Activated T-cell treated with anti-CD3 and anti-CD28 coated beads, Interleukin-2, amount 50 U/mL, for 72 hours (primary cell): ENCODE data around the gene CCDC51. TPM values are rescaled to one million over a fixed set of nuclear protein-coding genes. Genes with fewer than 3 reads are reported as not detected.

ENCODE experiments used
- ATAC-seq, 2 donors: fragments of 150-1000 bp; cut with Tn5 transposase; replicated peaks in 1 of 2; 2 replicates each; pipeline ENCODE4 v1.10.0; 2021; ENCODE audit warnings: moderate library complexity in 2 of 2, mild to moderate bottlenecking in 1 of 2
- DNase-seq, 2 donors: peaks; one replicate each; pipeline ENCODE4 v3.0.0; 2021 to 2022; ENCODE audit warnings: mixed read lengths in 1 of 2
- H3K27ac Mint-ChIP-seq: one replicate; pipeline ENCODE4 v1.8.0; 2022; ENCODE audit warnings: mild to moderate bottlenecking, moderate library complexity, mixed read lengths
- H3K27me3 Mint-ChIP-seq: one replicate; pipeline ENCODE4 v1.8.0; 2022; ENCODE audit warnings: low read depth, mixed read lengths
- H3K36me3 Mint-ChIP-seq, 2 donors: one replicate each; pipeline ENCODE4 v1.8.0; 2022; ENCODE audit warnings: mixed read lengths in 2 of 2, mild to moderate bottlenecking in 1 of 2; ENCODE audit not compliant: insufficient read depth in 2 of 2
- H3K4me1 Mint-ChIP-seq: one replicate; pipeline ENCODE4 v1.8.0; 2022; ENCODE audit warnings: low read depth, mixed read lengths
- H3K4me3 Mint-ChIP-seq, 2 donors: one replicate each; pipeline ENCODE4 v1.8.0; 2022; ENCODE audit warnings: mild to moderate bottlenecking in 2 of 2, mixed read lengths in 2 of 2, moderate library complexity in 2 of 2
- H3K9me3 Mint-ChIP-seq, 2 donors: one replicate each; pipeline ENCODE4 v1.8.0; 2022; ENCODE audit warnings: mixed read lengths in 2 of 2
- total RNA-seq, 2 donors: library from RNA; stranded (reverse); gene quantifications; one replicate each; pipeline ENCODE4 v1.2.3, GENCODE V29; 2022

CCDC51 gene
- total RNA-seq, 2 donors from 2014 or later, result 13.5 to 16.7 TPM

DNA sequence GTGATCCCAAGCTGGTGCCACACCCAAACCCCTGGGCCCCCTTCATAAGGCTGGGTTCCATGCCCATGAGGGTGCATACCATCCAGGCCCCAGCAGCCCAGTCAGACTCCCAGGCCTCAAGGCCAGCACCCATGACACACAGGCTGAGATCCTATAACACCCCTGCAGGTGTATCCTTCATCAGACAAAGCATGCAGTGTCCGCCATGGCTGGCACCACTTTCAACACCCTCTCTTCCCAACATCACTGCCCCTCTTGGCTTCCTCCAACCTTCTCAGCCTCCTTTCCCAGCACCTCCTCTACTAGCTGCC, 3.5 kb downstream of the CCDC51 start:
- no peak overlapping the region for H3K27ac Mint-ChIP-seq
- no peak overlapping the region for H3K4me3 Mint-ChIP-seq
- ATAC-seq (no peak), DNase-seq (no peak)
- no peaks in the 10 kb centered on the region for H3K27me3 Mint-ChIP-seq
- peaks cover 4 to 7% of the 10 kb centered on the region in 2 donors for H3K36me3 Mint-ChIP-seq
- no peaks in the 10 kb centered on the region for H3K9me3 Mint-ChIP-seq
- peaks cover 25% of the 10 kb centered on the region for H3K4me1 Mint-ChIP-seq

DNA sequence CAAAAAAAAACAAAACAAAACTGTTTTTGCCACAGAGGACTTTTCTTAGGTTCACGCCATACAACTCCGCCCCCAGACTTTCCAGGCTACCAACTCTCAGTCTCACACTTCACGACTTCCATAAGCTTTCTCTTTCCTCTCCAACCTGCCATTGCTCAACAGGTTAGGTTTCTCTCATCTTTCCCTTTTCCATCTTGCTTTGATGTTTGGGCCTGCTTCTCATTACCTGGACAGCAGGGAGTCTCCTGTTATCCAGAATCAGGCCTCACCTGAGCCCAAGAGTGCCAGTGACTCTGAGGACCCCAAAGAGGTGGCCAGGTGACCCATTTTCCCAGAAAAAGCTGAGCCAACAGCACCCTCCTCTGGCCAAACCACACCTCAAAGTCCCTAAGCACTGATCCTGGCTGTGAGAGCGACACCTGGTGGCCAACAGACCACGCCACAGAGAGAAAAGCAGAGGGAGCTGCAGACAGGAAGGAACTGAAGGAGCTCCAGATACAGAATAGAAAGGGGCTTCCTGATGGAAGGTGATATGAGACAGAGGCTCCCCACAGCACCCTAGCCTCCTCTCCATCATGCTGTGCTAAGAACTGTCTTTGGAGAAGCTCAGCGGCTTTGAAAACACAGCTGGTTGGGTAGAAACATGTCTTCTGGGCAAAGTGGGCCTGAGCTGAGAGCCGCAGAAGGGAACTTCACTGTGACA, 4.0 kb downstream of the CCDC51 start:
- Mint-ChIP-seq H3K4me3 (no peak overlapping the region), H3K9me3 (no peaks in the 10 kb centered on the region), H3K4me1 (peaks cover 23% of the 10 kb centered on the region), H3K36me3 (peaks cover 4 to 5% of the 10 kb centered on the region in 2 donors), H3K27me3 (no peaks in the 10 kb centered on the region), H3K27ac (no peak overlapping the region)
- DNase-seq, result peak; percentile 84 to 87
- ATAC-seq, result peak; percentile 25 to 37

DNA sequence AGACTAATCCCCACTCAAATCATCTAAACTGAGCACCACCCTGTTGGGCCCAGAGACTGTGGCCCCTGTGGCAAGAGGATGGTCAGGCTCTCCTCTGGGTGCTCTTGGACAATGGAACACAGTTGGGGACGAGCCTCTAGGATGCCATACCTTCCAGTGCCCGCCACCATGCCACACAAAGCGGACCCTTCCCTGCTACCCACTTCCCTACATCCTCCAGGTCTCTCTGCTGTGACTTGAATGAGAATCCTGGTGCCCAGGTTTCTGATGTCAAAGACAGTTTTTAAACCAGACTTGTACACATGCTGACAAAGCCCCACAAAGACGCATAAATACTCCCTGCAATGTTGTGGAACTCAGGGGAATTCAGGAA, 4.7 kb downstream of the CCDC51 start:
- H3K4me3 Mint-ChIP-seq, result no peak overlapping the region
- ATAC-seq (no peak), DNase-seq (no peak)
- no peaks in the 10 kb centered on the region for H3K27me3 Mint-ChIP-seq
- H3K4me1 Mint-ChIP-seq, result peaks cover 23% of the 10 kb centered on the region
- no peak overlapping the region for H3K27ac Mint-ChIP-seq
- peaks cover 4 to 5% of the 10 kb centered on the region in 2 donors for H3K36me3 Mint-ChIP-seq
- H3K9me3 Mint-ChIP-seq, result no peaks in the 10 kb centered on the region

DNA sequence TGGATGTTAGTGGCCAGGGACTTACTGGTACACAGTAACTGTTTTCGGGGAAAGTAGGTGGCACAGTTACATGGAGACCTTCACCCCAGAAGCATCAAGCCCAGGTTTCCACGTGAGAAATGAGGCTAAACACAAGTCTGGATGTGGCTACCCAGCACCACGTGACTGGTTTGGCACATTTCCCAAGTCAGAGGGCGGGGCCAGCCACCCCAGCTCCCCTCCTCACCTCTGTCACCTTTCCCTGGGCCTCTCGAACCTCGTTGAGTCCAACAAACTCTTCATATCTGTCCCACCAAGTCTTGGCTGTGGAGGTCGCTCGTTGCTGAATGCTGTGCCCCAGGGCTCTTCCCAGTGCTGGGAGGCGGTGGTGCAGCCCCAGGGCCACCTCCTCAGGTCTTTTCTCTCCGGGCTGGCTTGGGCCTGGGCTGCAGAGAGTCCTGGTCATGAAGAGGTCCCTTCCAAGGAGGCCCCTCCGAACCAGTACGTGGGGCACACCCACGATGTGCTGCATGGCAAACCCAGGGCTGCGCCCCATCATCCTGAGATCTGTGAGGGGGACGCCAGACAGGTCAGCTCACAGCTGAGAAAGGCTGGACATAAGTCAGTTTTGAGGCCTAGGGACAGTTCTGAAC, 5.2 kb downstream of the CCDC51 start:
- peak in 1 of 2 donors; percentile 12 for DNase-seq
- H3K4me3 Mint-ChIP-seq, result no peak overlapping the region
- no peak for ATAC-seq
- no peaks in the 10 kb centered on the region for H3K9me3 Mint-ChIP-seq
- H3K4me1 Mint-ChIP-seq, result peaks cover 19% of the 10 kb centered on the region
- peaks cover under 1 to 2% of the 10 kb centered on the region in 2 donors for H3K36me3 Mint-ChIP-seq
- no peaks in the 10 kb centered on the region for H3K27me3 Mint-ChIP-seq
- H3K27ac Mint-ChIP-seq, result no peak overlapping the region

DNA sequence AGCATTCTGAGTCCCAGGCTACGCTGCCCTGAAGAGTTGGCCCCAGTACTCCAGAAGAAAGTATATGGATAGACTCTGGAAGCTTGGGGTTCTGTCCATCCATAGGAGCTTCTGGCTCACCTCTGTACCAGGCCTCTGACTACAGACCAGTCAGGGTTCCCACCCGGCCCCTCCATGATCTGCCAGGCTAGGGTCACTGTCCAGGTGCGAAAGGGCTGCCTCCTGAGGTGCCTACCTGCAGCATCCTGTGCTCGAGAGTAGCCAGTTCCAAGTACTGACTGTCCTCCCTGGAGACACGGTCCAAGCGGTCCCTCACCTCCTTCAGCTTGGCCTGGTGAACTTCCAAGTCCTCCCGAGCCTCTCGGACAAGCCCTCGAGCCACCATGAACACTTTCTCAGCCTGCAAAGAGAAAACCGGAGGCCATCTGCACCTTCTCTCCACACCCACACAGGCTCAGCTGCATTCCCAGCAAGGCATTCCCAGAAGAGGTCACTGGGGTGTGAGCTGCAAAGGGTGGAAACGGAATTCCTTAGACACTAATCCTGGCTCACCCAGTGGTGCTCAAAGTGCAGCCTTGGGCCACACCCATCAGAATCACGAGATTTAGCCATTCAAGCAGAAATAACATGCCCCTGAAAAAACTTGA, 6.3 kb downstream of the CCDC51 start:
- Mint-ChIP-seq H3K36me3 (peaks cover 0 to 2% of the 10 kb centered on the region in 2 donors), H3K27me3 (no peaks in the 10 kb centered on the region), H3K4me1 (peaks cover 11% of the 10 kb centered on the region), H3K9me3 (no peaks in the 10 kb centered on the region), H3K4me3 (no peak overlapping the region), H3K27ac (no peak overlapping the region)
- DNase-seq (no peak), ATAC-seq (no peak)

DNA sequence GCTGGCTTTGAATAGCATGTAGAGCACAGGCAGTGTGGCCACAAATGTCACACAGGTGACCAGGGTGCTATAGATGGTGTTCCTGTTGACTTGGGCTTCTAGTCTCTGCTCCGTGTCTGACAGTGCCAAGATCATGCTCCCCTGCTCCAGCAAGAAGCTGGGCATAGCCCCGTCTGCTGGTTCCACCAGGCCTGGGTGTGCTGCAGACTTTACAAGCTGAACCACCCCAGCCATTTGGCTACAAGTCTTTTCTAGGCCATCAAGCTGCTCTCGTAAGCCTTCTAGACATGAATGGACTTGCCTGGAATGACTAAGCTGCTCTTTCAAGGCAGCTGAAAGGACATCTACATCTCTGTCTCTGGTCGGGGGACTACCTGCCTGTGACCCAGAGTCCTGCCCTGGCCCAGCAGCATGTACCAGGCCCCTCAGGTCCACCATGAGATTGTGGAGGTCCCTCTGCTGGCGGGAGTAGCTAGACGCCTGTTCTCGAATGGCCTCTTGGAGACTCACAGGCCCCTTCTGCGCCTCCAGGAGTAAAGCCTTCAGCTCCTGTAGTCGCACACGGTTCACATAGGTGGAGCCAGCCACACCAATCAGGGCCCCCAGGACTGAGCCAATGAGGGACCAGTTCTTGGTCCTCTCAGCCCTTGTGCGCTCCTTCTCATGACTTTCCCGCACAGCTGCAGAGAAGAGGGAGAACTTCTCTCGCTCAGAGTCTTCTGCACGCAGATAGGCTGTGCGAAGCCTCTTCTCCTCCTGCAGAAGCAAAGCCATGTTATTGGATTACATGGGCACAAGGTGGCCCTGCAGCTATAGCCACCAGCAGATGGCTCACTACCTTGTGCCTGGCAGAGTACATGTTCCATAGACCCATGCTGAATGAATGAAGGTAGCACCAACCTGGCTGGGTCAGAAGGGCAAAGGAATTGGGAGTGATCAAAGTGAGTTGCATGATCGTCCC, 7.2 kb downstream of the CCDC51 start:
- no peaks in the 10 kb centered on the region for H3K9me3 Mint-ChIP-seq
- no peak overlapping the region for H3K27ac Mint-ChIP-seq
- DNase-seq (no peak), ATAC-seq (no peak)
- peaks cover 8% of the 10 kb centered on the region for H3K27me3 Mint-ChIP-seq
- H3K4me1 Mint-ChIP-seq, result peaks cover 2% of the 10 kb centered on the region
- H3K36me3 Mint-ChIP-seq, result peaks cover 0 to 2% of the 10 kb centered on the region in 2 donors
- H3K4me3 Mint-ChIP-seq, result no peak overlapping the region

DNA sequence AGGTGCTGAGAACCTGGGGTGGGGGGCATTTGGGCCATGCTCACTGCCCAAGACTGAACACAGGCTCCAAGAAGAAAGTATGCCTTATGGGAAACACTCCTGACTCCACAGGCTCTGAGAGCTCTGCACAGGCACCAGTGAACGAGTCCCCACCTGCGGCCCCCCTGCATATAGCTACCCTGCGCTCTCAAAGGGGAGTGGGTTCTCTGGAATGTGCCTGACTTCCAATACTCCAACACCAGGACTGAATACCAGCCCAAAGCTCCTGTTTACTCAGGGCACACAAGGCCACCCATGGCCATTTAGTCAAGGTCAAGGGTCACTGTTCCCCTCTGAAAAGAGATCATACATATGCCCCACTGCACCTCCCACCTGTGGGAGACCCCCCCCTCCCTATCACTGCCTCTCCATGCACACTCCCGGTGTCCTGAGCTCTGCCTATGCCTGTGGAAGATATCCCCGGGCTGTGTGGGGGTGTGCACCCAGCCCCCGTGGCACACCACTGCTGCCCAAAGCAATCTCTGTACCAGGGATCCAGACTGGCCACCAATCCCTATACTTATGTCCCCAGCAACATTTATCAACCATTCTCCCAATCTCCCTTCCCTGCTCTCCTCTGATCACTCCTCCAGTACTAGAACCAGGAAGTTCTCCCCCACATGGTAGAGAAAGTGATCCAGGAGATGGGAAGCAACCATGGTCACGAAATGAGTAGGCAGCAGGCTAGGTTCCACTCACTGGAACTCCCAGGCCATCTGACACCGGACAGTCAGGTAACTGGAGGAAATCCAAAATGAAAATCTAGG, 8.5 kb downstream of the CCDC51 start:
- ATAC-seq, result no peak
- no peaks in the 10 kb centered on the region for H3K9me3 Mint-ChIP-seq
- H3K27ac Mint-ChIP-seq, result no peak overlapping the region
- H3K4me3 Mint-ChIP-seq, result peak overlapping the region in 1 of 2 donors; percentile 25
- no peak for DNase-seq
- no peaks in the 10 kb centered on the region for H3K4me1 Mint-ChIP-seq
- peaks cover 0 to 2% of the 10 kb centered on the region in 2 donors for H3K36me3 Mint-ChIP-seq
- H3K27me3 Mint-ChIP-seq, result peaks cover 19% of the 10 kb centered on the region

DNA sequence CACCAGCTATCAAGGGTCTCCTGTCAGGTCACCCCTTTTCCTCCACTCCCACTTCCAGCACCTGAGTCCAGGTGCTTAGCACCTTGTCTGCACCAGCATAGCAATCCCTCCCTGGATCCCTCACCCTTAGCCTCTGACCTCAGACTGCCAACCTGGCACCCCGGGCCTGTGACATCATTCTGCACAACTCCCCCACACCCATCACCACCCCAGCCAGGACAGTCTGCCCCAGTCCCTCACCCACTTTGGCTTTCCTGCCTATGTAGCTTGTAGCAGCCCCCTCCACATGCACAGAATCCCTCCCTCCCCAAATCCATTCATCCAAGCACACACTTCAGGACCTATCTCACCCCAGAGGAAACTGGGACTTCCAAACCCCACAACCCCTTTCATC, 9.2 kb downstream of the CCDC51 start:
- H3K27me3 Mint-ChIP-seq, result peaks cover 19% of the 10 kb centered on the region
- no peak overlapping the region for H3K27ac Mint-ChIP-seq
- H3K4me1 Mint-ChIP-seq, result no peaks in the 10 kb centered on the region
- no peak for ATAC-seq
- peaks cover 0 to 2% of the 10 kb centered on the region in 2 donors for H3K36me3 Mint-ChIP-seq
- H3K9me3 Mint-ChIP-seq, result no peaks in the 10 kb centered on the region
- peak overlapping the region; percentile 78 to 90 for H3K4me3 Mint-ChIP-seq
- no peak for DNase-seq

DNA sequence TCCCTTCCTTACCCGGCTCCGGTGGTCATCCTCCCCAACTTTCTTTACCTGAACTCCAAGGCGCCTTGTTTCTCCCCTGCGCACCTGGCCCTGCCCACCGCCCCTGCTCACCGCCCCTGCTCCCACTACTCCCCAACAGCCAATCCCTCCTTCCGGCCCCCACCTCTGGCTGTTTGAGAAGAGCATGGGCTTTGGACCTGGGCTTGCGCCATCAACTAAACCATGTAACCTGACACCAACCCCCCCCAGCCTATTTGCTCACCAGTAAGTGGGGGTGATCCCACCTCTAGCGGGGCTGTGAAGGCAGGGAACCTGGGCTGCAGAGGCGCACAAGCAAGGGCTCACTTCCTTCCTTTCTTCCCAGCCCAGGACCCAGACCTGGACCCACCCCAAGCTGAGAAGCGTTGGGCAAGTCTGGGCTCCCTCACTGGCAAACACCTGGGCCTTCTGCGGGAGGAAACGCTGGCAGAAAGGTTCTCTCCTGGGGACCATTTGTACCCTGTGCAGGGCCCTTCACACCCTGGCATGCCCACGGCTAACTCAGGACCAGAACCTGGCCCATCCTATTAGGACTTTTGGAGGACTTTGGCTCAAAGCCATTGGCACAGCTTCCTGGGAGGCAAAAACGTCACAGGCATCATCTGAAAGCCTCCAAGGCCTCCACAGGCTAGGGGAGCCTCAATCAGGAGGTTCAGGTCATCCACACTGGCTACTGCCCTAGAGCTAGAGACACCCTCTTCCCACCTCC, 9.8 kb downstream of the CCDC51 start, which contains the start of gene PLXNB1:
Gene PLXNB1, minus strand, starts transcription at position 127 of the 748 bp plus-strand sequence. CDS start 5,475 bp downstream, outside the sequence.
- H3K27me3 Mint-ChIP-seq, result peaks cover 19% of the 10 kb centered on the region
- H3K36me3 Mint-ChIP-seq, result peaks cover 0 to 2% of the 10 kb centered on the region in 2 donors
- DNase-seq (no peak), ATAC-seq (peak; percentile 6 to 19)
- H3K4me1 Mint-ChIP-seq, result no peaks in the 10 kb centered on the region
- H3K9me3 Mint-ChIP-seq, result no peaks in the 10 kb centered on the region
- no peak within 1 kb of the TSS for H3K27ac Mint-ChIP-seq
- peak within 1 kb of the TSS; percentile 78 to 90 for H3K4me3 Mint-ChIP-seq

DNA sequence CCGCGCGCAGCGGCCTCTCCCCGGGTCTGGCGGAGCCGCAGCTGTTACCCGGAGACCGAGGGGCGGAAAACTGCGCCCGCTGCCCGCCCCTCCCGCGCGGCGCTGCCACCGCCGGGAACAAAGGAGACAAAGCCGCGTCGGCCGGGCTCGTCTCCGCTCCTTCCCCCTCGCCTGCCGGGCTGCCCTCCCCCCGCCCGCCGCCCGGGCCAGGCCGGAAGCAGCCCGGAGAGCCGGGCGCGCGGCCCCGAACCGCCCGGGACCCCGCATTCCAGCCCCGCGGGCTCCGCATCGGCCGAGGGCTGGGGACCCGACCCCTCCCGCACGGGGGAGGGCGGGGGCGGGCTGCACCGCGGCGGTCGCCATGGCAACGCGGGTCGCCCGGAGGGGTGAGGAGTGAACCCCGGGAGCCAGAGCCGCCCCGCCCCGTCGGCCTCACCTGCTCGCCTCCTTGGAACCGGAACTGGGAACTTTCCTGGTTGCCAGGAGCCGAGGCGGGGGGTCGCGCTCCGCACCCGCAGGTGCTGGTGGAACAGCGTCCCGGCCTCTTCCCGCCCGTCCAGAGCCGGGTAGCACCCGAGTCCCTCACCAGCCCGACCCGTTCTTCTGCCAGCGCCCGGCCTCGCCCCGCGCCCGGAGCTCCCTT, 10.5 kb downstream of the CCDC51 start:
- H3K27me3 Mint-ChIP-seq, result peaks cover 19% of the 10 kb centered on the region
- no peaks in the 10 kb centered on the region for H3K9me3 Mint-ChIP-seq
- peak; percentile 71 to 82 for ATAC-seq
- H3K4me1 Mint-ChIP-seq, result no peaks in the 10 kb centered on the region
- H3K36me3 Mint-ChIP-seq, result peaks cover 0 to 2% of the 10 kb centered on the region in 2 donors
- no peak overlapping the region for H3K27ac Mint-ChIP-seq
- DNase-seq, result peak; percentile 63 to 64
- peak overlapping the region; percentile 78 to 90 for H3K4me3 Mint-ChIP-seq

DNA sequence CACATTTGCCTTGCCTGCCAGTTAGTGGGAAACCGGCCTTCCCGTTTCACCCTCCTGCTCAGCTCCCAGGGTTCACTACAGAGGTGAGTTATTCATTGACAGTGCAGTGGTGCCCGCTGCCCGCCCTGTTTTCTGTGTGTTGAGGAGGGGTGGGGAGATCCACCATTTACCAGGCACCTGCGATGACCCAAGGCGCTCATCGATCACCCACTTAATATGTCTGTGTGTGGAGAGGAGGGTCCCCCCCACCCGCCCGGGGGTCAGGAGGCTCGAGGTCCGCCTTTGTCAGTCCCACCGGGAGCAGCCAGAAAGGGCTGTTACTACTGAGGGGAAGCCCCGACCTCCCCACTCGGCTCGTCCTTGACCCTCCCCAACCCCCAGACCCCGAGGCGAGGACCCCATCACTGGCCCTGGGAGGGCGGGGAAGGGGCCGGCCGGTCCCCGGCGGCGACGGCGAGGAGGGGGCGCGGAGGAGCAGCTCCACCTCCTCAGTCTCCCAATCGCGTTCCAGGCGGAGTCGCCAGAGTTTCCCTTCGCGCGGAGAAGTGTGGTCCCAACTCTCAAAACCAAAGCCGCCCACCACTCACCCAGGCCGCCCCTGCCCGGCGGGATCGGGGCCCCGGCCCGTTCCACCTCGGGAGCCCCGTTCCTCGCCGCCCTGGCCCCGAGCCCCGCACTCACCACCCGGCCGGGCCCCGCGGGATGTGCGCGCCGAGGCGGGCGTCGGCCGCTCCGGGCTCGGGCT, 11.2 kb downstream of the CCDC51 start:
- ATAC-seq, result peak; percentile 64 to 67
- H3K27ac Mint-ChIP-seq, result no peak overlapping the region
- H3K36me3 Mint-ChIP-seq, result peaks cover 0 to 2% of the 10 kb centered on the region in 2 donors
- peak overlapping the region; percentile 15 to 46 for H3K4me3 Mint-ChIP-seq
- H3K4me1 Mint-ChIP-seq, result no peaks in the 10 kb centered on the region
- H3K27me3 Mint-ChIP-seq, result peaks cover 19% of the 10 kb centered on the region
- no peak for DNase-seq
- no peaks in the 10 kb centered on the region for H3K9me3 Mint-ChIP-seq
